ENCODE data around the gene REXO1.

DNA sequence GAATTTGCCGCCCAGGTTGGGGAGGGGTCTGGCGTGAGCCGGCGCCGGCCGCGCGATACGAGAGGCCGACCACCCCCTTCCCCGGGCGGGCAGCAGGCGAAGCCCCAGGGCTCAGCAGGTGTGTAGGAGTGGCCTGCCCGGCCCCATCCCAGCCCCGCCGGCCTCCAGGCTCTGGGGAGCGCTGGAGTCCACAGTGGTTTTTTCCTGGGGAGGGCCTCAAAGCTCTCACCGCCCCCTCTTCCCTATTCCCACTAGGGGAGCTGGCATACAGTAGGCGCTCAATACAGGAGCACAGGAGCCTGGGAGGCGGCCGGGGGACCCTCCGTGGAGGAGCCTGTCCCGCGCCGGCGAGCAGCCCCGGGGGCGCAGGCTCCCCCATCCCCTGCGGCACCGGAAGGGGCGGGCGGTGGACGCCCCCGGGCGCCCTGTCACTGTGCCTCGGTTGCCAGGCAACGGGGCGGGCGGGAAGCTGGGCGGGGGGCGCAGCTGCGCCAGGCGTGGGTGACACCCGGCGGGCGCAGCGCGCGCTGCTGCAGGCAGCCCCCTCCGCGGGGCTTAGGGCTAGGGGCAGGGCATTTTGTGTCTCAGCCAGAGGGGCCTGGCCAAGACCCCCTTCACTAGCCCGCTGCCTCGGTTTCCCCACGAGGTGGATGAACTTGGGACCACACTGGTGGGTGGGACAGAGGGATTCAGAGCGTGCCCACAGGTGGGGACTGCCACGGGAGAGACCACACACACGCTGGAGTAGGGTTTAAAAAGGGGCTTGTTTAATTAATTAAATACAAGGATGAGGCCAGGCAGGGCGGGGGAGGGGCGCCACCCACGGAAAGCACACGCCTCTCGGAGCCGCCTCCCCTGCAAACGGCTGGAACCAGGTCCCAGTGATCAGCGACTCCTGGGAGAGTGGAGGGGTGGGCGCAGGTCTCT, 3.6 kb upstream of the REXO1 start:
- TF ChIP-seq, protein P1, sequence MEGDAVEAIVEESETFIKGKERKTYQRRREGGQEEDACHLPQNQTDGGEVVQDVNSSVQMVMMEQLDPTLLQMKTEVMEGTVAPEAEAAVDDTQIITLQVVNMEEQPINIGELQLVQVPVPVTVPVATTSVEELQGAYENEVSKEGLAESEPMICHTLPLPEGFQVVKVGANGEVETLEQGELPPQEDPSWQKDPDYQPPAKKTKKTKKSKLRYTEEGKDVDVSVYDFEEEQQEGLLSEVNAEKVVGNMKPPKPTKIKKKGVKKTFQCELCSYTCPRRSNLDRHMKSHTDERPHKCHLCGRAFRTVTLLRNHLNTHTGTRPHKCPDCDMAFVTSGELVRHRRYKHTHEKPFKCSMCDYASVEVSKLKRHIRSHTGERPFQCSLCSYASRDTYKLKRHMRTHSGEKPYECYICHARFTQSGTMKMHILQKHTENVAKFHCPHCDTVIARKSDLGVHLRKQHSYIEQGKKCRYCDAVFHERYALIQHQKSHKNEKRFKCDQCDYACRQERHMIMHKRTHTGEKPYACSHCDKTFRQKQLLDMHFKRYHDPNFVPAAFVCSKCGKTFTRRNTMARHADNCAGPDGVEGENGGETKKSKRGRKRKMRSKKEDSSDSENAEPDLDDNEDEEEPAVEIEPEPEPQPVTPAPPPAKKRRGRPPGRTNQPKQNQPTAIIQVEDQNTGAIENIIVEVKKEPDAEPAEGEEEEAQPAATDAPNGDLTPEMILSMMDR (conservative IDR thresholded peaks at IDR 0.05): no peak
- no peak for TF ChIP-seq EZH2 (IDR thresholded peaks at IDR 0.05; ENCODE audit: low read depth)

Data from PC-9 (cell line).